HG02588 (cell line): ENCODE measurements around the gene GPR152.
"Not testable (repeated sequence)": the region's sequence is repeated elsewhere in the genome, so short reads cannot be mapped to it uniquely, and the experiment has no call there.

ENCODE experiments used
- ATAC-seq: cut with Tn5 transposase; IDR thresholded peaks from one replicate; pipeline ENCODE4 v1.9.1; 2021; ENCODE audit warnings: mild to moderate bottlenecking, moderate library complexity; ENCODE audit not compliant: unreplicated experiment

The GPR152 gene

DNA sequence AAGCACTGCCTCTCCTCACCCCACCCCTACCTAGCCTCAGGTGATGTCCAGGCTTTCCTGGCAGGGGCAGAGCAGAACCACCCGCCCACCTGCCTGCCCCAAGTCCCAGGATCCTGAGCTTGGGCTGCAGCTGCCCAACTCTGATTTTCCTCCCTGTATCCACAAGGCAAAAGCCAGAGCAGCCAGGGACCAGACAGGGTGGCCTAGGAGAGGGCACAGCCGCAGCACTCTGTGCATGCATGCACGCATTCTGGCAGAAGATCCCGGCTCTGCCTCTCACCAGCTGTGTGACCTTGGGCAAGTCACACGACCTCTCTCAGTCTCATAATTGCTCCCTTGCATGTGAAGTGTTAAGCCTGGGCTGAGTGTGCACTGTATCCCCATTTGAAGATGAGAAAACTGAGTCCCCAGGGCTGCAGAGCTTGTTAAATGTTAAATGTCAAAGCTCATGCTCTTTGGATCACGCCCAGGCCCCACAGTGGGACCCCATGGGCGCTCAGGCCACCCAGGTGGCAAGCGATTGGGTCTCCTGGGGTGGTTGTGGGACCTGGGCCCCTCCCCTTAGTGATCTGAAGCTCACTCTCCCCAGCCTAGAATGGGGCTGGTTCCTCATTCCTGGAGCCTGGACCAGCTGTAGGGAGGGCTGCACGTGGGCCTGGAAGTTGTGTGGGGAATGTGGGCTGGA, 39.9 kb downstream of the GPR152 start:
- ATAC-seq, result no peak

DNA sequence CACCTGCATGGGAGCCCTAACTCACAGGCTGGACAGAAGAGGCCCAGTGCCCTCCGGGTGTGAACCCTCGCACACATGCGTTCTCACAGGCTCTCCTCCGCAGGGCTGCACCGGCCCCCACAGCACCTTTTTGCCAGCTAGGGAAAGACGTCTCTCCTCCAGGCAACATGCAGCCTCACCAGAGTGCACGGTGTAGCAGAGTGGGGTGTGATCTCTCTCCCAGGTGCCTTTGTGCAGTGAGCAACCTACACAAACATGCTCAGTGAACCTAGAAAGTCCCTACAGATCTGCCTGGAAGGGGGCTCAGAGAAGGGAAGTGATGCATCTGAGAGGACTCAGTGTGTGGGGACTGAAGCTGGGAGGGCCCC, 40.8 kb downstream of the GPR152 start:
- ATAC-seq, result no peak

GRCh38 chr11:67410984-67411784, 41.3 kb downstream of the GPR152 start:
- ATAC-seq, result no peak

DNA sequence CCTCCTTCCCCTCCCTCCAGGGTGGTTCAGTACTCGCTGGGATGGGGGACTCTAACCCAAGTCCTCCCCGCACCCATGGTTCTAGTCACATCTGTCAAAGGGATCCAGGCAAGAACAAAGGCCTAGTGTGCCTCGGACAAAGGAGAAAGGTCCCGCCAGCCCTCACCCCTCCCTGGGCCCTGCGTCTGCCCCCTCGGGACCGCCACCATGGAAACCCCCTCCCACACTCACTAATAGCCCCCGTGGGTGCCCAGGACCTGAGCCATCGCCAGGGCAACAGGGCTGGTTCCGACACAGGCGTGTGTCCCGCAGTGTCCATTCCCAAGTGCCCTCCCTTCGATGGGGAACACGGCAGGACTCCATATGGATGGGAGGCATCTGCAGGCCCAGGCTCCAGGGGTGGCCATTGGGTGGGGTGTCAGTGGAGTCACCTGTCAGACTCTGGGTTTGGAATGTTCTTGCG, 42.1 kb downstream of the GPR152 start:
- no peak for ATAC-seq

GRCh38 chr11:67409781-67410368, 42.7 kb downstream of the GPR152 start:
- no peak for ATAC-seq

- no peak for ATAC-seq
Measured at GRCh38 chr11:67409261-67409666, 43.3 kb downstream of the GPR152 start.

GRCh38 chr11:67408437-67409200, 43.9 kb downstream of the GPR152 start:
- ATAC-seq, result no peak

DNA sequence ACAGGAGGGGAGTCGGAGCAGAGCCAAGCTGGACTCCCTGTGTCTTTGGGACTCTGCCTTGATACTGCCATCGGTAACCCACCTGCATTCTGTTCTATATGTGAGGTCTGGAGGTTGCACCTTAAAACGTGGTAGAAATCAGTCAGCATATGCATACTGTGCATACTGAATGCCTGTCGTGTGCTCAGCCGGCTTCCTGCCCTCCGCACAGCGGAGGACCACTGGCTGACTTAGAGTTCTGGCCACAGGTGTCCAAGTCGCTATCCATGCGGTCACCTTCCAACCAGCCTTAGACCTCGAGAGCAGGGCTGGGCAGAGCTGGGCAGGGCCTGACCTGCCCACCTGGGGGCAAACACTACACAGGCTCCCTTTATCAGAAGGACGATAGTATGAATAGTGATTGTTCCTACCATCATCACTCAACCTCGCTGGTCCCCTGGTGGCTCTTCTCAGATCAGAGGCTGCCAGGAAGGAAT, 44.8 kb downstream of the GPR152 start:
- no peak for ATAC-seq

- no peak for ATAC-seq
Measured at GRCh38 chr11:67406969-67407687, 45.4 kb downstream of the GPR152 start.

DNA sequence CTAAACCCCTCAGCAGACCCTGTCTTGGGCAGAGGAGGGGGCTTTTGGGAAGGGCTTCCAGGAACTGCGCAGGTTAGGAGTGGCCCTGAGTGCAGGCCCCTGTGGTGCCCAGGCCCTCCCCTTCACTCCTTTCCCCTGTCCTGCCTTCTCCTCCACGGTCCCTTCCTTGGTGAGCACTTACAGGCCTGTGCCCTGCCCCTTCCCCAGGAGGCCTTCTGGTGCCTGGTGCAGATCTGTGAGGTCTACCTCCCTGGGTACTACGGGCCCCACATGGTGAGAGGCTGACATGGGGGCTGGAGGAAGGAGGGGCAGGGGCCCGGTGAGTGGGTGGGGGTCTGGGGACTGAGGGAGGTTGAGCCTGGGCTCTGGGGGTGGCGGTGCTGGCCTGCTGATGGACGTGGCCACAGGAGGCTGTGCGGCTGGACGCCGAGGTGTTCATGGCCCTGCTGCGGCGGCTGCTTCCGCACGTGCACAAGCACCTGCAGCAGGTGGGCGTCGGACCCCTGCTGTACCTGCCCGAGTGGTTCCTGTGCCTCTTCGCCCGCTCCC, 46.0 kb downstream of the GPR152 start:
- ATAC-seq, result no peak

DNA sequence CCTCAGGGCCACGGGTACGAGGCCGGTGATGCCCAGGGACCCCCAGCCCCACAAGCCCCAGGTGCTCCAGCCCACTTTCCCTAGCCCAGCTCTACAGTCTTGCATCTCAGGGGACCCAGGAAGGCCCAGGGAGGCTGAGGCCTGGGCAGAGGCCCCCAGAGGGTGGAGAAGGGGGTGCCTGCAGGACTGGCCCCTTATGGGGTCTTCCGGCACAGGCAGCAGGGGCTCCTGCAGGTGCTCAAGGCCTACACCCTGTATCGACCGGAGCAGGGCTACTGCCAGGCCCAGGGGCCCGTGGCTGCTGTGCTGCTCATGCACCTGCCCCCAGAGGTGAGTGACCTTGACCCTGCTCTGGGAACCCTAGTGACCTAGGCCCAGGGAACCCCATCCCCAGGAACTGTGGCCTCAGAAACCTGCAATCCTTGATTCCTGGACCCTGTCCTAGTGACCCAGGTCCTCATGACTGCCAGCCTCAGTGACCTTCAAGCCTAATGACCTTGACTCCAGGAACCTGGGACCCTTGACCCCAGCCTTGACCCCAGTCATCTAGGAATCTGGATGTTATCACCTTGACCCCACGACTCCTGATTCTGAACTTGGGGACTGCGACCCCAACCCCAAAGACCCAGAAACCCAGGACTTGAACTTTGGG, 46.7 kb downstream of the GPR152 start:
- ATAC-seq, result no peak

GRCh38 chr11:67405196-67405567, 47.3 kb downstream of the GPR152 start:
- ATAC-seq, result no peak

GRCh38 chr11:67404515-67405195, 47.9 kb downstream of the GPR152 start:
- no peak for ATAC-seq

- ATAC-seq, result not testable (repeated sequence)
Measured at GRCh38 chr11:67403085-67403484, 49.4 kb downstream of the GPR152 start.

- not testable (repeated sequence) for ATAC-seq
Measured at GRCh38 chr11:67402192-67402839, 50.2 kb downstream of the GPR152 start.

GRCh38 chr11:67401495-67402191, 50.9 kb downstream of the GPR152 start, which contains the start of gene PPP1CA:
Gene PPP1CA (minus strand): TSS chr11:67401858. CDS start chr11:67401782, 76 bp downstream.
- ATAC-seq, result peak; percentile 61
